HPDE6-E6E7 (cell line): ENCODE measurements around the gene ZBTB46.
"Not testable (repeated sequence)": the region's sequence is repeated elsewhere in the genome, so short reads cannot be mapped to it uniquely, and the experiment has no call there.

Experiments
- DNase-seq: peaks from one replicate; pipeline ENCODE4 v3.0.0; 2011; ENCODE audit warnings: missing footprints; ENCODE audit errors: extremely low spot score

ZBTB46 gene

GRCh38 chr20:63789836-63790571 is 41.1 kb downstream of the ZBTB46 start:
- DNase-seq: no peak

GRCh38 chr20:63787749-63788148 is 43.3 kb downstream of the ZBTB46 start:
- DNase-seq: no peak

GRCh38 chr20:63787302-63787701 is 43.8 kb downstream of the ZBTB46 start:
- DNase-seq: no peak

GRCh38 chr20:63785691-63786131 is 45.4 kb downstream of the ZBTB46 start:
- DNase-seq: no peak

- no peak for DNase-seq
Measured at GRCh38 chr20:63783970-63784369, 47.1 kb downstream of the ZBTB46 start.

- DNase-seq: no peak
Measured at GRCh38 chr20:63782521-63782971, 48.5 kb downstream of the ZBTB46 start.

GRCh38 chr20:63782051-63782471 is 49.0 kb downstream of the ZBTB46 start:
- DNase-seq: no peak

GRCh38 chr20:63781181-63781580 is 49.9 kb downstream of the ZBTB46 start:
- DNase-seq: no peak

- DNase-seq: no peak
Measured at GRCh38 chr20:63778857-63779256, 52.2 kb downstream of the ZBTB46 start.

- DNase-seq: peak; percentile 75
Measured at GRCh38 chr20:63778034-63778752, 52.9 kb downstream of the ZBTB46 start.

GRCh38 chr20:63777614-63778013 is 53.5 kb downstream of the ZBTB46 start:
- no peak for DNase-seq

- not testable (repeated sequence) for DNase-seq
Measured at GRCh38 chr20:63776875-63777274, 54.2 kb downstream of the ZBTB46 start.

GRCh38 chr20:63775096-63775978 is 55.7 kb downstream of the ZBTB46 start:
- DNase-seq: no peak

- DNase-seq: no peak
Measured at GRCh38 chr20:63774306-63774705, 56.8 kb downstream of the ZBTB46 start.

- no peak for DNase-seq
Measured at GRCh38 chr20:63773571-63774241, 57.4 kb downstream of the ZBTB46 start.

GRCh38 chr20:63772781-63773518 is 58.1 kb downstream of the ZBTB46 start:
- DNase-seq: peak; percentile 76

- DNase-seq: no peak
Measured at GRCh38 chr20:63771046-63771707, 59.9 kb downstream of the ZBTB46 start.

- no peak for DNase-seq
Measured at GRCh38 chr20:63769891-63770474, 61.1 kb downstream of the ZBTB46 start.

- DNase-seq: no peak
Measured at GRCh38 chr20:63768591-63769515, 62.2 kb downstream of the ZBTB46 start.
